Neural cell (in vitro differentiated cells): ENCODE data around the gene KCNMB2. TPM values are rescaled to one million over a fixed set of nuclear protein-coding genes. Genes with fewer than 3 reads are reported as not detected.

Source experiments
- H2AFZ ChIP-seq: fragments of 200-600, 300-800 bp; sonication (generic), shearing (Covaris generic); 2 replicates; pipeline ENCODE4 v1.6.0; 2014; ENCODE audit warnings: low read depth, mild to moderate bottlenecking, antibody characterized with exemption, low read length, moderate library complexity
- H3F3A ChIP-seq: fragments of 200-600 bp; shearing (Covaris generic); 2 replicates; pipeline ENCODE4 v1.6.1; 2016; ENCODE audit warnings: mild to moderate bottlenecking, moderate library complexity, mixed read lengths, antibody characterized with exemption, low read length; ENCODE audit not compliant: insufficient read depth, poor library complexity, severe bottlenecking
- H3K27ac ChIP-seq: fragments of 200-600, 300-800 bp; sonication (generic), shearing (Covaris generic); 2 replicates; pipeline ENCODE4 v1.5.1; 2014; ENCODE audit warnings: mild to moderate bottlenecking, low read length, moderate library complexity
- H3K27me3 ChIP-seq: fragments of 300-800, 200-600 bp; sonication (generic), shearing (Covaris generic); 2 replicates; pipeline ENCODE4 v1.6.0; 2014; ENCODE audit warnings: mild to moderate bottlenecking, low read depth, low read length, moderate library complexity; ENCODE audit not compliant: insufficient read depth
- H3K36me3 ChIP-seq: fragments of 300-800, 200-600 bp; sonication (generic), shearing (Covaris generic); 2 replicates; pipeline ENCODE4 v1.5.1; 2014; ENCODE audit warnings: mild to moderate bottlenecking, antibody characterized with exemption, low read length, moderate library complexity; ENCODE audit not compliant: insufficient read depth
- H3K4me2 ChIP-seq: fragments of 300-800, 200-600 bp; sonication (generic), shearing (Covaris generic); 2 replicates; pipeline ENCODE4 v1.6.0; 2014; ENCODE audit warnings: mild to moderate bottlenecking, low read length
- H3K4me3 ChIP-seq: fragments of 300-800, 200-600 bp; sonication (generic), shearing (Covaris generic); 2 replicates; pipeline ENCODE4 v1.5.1; 2014; ENCODE audit warnings: mild to moderate bottlenecking, low read length, moderate library complexity
- H3K79me2 ChIP-seq: fragments of 200-600 bp; shearing (Covaris generic); replicated peaks from 2 replicates; pipeline ENCODE4 v1.6.0; 2014; ENCODE audit warnings: mild to moderate bottlenecking, low read length, moderate library complexity; ENCODE audit not compliant: insufficient read depth
- H3K9ac ChIP-seq: fragments of 300-800, 200-600 bp; sonication (generic), shearing (Covaris generic); 2 replicates; pipeline ENCODE4 v1.6.1; 2016; ENCODE audit warnings: mild to moderate bottlenecking, low read length, mixed read lengths
- H3K9me2 ChIP-seq: fragments of 200-600 bp; shearing (Covaris generic); 2 replicates; pipeline ENCODE4 v1.6.1; 2016; ENCODE audit warnings: mild to moderate bottlenecking, low read length, mixed read lengths; ENCODE audit not compliant: insufficient read depth
- H3K9me3 ChIP-seq: fragments of 200-600, 300-800 bp; sonication (generic), shearing (Covaris generic); 2 replicates; pipeline ENCODE4 v1.6.1; 2016; ENCODE audit warnings: mild to moderate bottlenecking, mixed run types, low read length, moderate library complexity, mixed read lengths
- H4K20me1 ChIP-seq: fragments of 200-600 bp; shearing (Covaris generic); 2 replicates; pipeline ENCODE4 v1.6.1; 2016; ENCODE audit warnings: mild to moderate bottlenecking, mixed run types; ENCODE audit not compliant: insufficient read depth
- CTCF ChIP-seq: fragments of 450-650 bp; IDR thresholded peaks from 2 replicates; pipeline ENCODE4 v1.5.1; 2014; ENCODE audit warnings: antibody characterized with exemption, mild to moderate bottlenecking, moderate library complexity; ENCODE audit not compliant: poor library complexity, severe bottlenecking
- EP300 ChIP-seq: fragments of 450-650 bp; conservative IDR thresholded peaks from 2 replicates; pipeline ENCODE4 v1.6.1; 2014; ENCODE audit warnings: antibody characterized with exemption, mild to moderate bottlenecking, moderate library complexity; ENCODE audit not compliant: poor library complexity, severe bottlenecking
- EZH2 ChIP-seq: fragments of 200-600, 300-800 bp; shearing (Covaris generic), sonication (generic); IDR thresholded peaks from 2 replicates; pipeline ENCODE4 v1.6.1; 2014; ENCODE audit warnings: antibody characterized with exemption, low read length, borderline replicate concordance, mild to moderate bottlenecking; ENCODE audit not compliant: insufficient read depth, poor library complexity, severe bottlenecking
- MXI1 ChIP-seq: fragments of 450-650 bp; conservative IDR thresholded peaks from 2 replicates; pipeline ENCODE4 v1.6.1; 2014; ENCODE audit warnings: antibody characterized with exemption, mild to moderate bottlenecking; ENCODE audit not compliant: poor library complexity, severe bottlenecking
- POLR2AphosphoS5 ChIP-seq: IDR thresholded peaks from 2 replicates; pipeline ENCODE4 v1.6.1; 2012
- RAD21 ChIP-seq: fragments of 450-650 bp; conservative IDR thresholded peaks from 2 replicates; pipeline ENCODE4 v1.6.1; 2014; ENCODE audit warnings: antibody characterized with exemption, mild to moderate bottlenecking, moderate library complexity
- REST ChIP-seq: IDR thresholded peaks from 2 replicates; pipeline ENCODE4 v1.6.1; 2012; ENCODE audit warnings: borderline replicate concordance
- TAF1 ChIP-seq: IDR thresholded peaks from 2 replicates; pipeline ENCODE4 v1.6.1; 2012; ENCODE audit warnings: low read depth
- polyA plus RNA-seq: library from polyadenylated mRNA; depleted of rRNA; stranded (reverse); fragments of >200 nt; gene quantifications from 2 replicates; pipeline ENCODE4 v1.2.3, GENCODE V29; 2014

KCNMB2 gene
- polyA plus RNA-seq, 1 donor from 2014 or later = 0.93 TPM

GRCh38 chr3:178492491-178492890, 43.7 kb upstream of the KCNMB2 start:
- H3K27me3 ChIP-seq = no peaks in the 10 kb centered on the region
- no peaks in the 10 kb centered on the region for H3K9me3 ChIP-seq
- H3K4me3 ChIP-seq = no peak overlapping the region
- H3F3A ChIP-seq = no peaks in the 10 kb centered on the region
- no peaks in the 10 kb centered on the region for H3K9me2 ChIP-seq
- H3K36me3 ChIP-seq = no peaks in the 10 kb centered on the region
- no peaks in the 10 kb centered on the region for H3K79me2 ChIP-seq
- no peak overlapping the region for H3K4me2 ChIP-seq
- no peak overlapping the region for H3K9ac ChIP-seq
- no peak overlapping the region for H2AFZ ChIP-seq
- H4K20me1 ChIP-seq = no peaks in the 10 kb centered on the region
- TF ChIP-seq TAF1 (no peak), CTCF (no peak), POLR2AphosphoS5 (no peak), RAD21 (no peak), EZH2 (no peak), REST (no peak), MXI1 (no peak), EP300 (no peak)
- H3K27ac ChIP-seq = no peak overlapping the region

- Histone ChIP-seq H3K9me3 (no peaks in the 10 kb centered on the region), H3K9ac (no peak overlapping the region), H3K27ac (no peak overlapping the region), H3F3A (no peaks in the 10 kb centered on the region), H2AFZ (no peak overlapping the region), H3K36me3 (no peaks in the 10 kb centered on the region), H3K27me3 (no peaks in the 10 kb centered on the region), H3K4me3 (no peak overlapping the region), H3K79me2 (no peaks in the 10 kb centered on the region), H3K9me2 (no peaks in the 10 kb centered on the region), H3K4me2 (no peak overlapping the region), H4K20me1 (no peaks in the 10 kb centered on the region)
- TF ChIP-seq TAF1 (no peak), EZH2 (no peak), MXI1 (no peak), CTCF (no peak)
These were observed 41.9 kb upstream of the KCNMB2 start for GRCh38 chr3:178494386-178494785.
